ENCODE data around the gene FMN1. TPM values are rescaled to one million over a fixed set of nuclear protein-coding genes. Genes with fewer than 3 reads are reported as not detected.

FMN1 gene
- polyA plus RNA-seq, 1 experiment = 3.7 TPM

GRCh38 chr15:33242165-33242564 lies 47.7 kb upstream of the FMN1 start:
- Histone ChIP-seq H3K9me3 (ENCODE audit: control insufficient read depth, insufficient read depth, low read length) (no peaks in the 10 kb centered on the region), H3K4me3 (ENCODE audit: low read depth, low read length) (no peak overlapping the region), H3K27me3 (ENCODE audit: control insufficient read depth, insufficient read depth, low read length) (peaks cover 19% of the 10 kb centered on the region), H3K27ac (ENCODE audit: low read depth, low read length) (no peak overlapping the region)
- ChIA-PET POLR2A (no interaction called here), CTCF (interaction anchor here (1.0 to 1.3 kb wide), 2 partner anchors 156 to 459 kb away, joined by 3 to 4 read pairs; no protein-coding TSS in a partner anchor)
- TF ChIP-seq, protein P1, sequence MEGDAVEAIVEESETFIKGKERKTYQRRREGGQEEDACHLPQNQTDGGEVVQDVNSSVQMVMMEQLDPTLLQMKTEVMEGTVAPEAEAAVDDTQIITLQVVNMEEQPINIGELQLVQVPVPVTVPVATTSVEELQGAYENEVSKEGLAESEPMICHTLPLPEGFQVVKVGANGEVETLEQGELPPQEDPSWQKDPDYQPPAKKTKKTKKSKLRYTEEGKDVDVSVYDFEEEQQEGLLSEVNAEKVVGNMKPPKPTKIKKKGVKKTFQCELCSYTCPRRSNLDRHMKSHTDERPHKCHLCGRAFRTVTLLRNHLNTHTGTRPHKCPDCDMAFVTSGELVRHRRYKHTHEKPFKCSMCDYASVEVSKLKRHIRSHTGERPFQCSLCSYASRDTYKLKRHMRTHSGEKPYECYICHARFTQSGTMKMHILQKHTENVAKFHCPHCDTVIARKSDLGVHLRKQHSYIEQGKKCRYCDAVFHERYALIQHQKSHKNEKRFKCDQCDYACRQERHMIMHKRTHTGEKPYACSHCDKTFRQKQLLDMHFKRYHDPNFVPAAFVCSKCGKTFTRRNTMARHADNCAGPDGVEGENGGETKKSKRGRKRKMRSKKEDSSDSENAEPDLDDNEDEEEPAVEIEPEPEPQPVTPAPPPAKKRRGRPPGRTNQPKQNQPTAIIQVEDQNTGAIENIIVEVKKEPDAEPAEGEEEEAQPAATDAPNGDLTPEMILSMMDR (IDR thresholded peaks at IDR 0.05; ENCODE audit: low read depth, low read length) = no peak
- DNase-seq (ENCODE audit: low read depth, low spot score) = no peak

GRCh38 chr15:33236841-33237509 lies 42.5 kb upstream of the FMN1 start:
- no peak for DNase-seq (ENCODE audit: low read depth, low spot score)
- POLR2A ChIA-PET = interaction anchor here (0.6 kb wide), 1 partner anchor 64 kb away, joined by 5 read pairs; no protein-coding TSS in a partner anchor
- CTCF ChIA-PET = interaction anchor here (0.6 to 2.3 kb wide), 5 partner anchors 108 to 500 kb away, joined by 3 to 9 read pairs (median 5); no protein-coding TSS in a partner anchor
- H3K27me3 ChIP-seq (ENCODE audit: control insufficient read depth, insufficient read depth, low read length) = peaks cover 9% of the 10 kb centered on the region
- no peaks in the 10 kb centered on the region for H3K9me3 ChIP-seq (ENCODE audit: control insufficient read depth, insufficient read depth, low read length)
- H3K4me3 ChIP-seq (ENCODE audit: low read depth, low read length) = no peak overlapping the region
- H3K27ac ChIP-seq (ENCODE audit: low read depth, low read length) = no peak overlapping the region
- TF ChIP-seq, protein P1 (IDR thresholded peaks at IDR 0.05; ENCODE audit: low read depth, low read length) = no peak

DNA sequence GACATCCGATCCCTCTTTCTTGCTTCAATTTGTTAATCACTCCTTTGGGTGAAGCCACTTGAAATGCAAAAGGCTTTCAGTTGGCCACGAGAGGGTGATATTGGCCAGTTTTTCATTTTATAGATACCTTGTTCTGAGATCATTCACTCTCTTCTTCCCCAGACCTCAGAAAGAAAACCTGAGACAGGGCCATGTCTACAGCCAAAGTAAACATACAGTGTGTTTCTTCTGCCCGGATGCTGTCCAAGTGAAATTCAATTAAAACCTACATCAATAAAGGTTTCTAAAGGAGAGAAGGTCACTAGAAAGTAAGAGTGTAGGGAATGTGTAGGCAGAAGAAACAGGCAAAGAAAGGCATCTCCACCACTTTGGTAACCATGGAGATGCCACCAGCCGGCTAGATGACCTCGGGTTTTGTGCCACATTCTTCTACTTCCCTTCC lies 39.5 kb upstream of the FMN1 start:
- TF ChIP-seq, protein P1 (IDR thresholded peaks at IDR 0.05; ENCODE audit: low read depth, low read length) = peak; percentile 56
- no peak for DNase-seq (ENCODE audit: low read depth, low spot score)
- Histone ChIP-seq H3K27ac (ENCODE audit: low read depth, low read length) (no peak overlapping the region), H3K4me3 (ENCODE audit: low read depth, low read length) (no peak overlapping the region), H3K9me3 (ENCODE audit: control insufficient read depth, insufficient read depth, low read length) (no peaks in the 10 kb centered on the region), H3K27me3 (ENCODE audit: control insufficient read depth, insufficient read depth, low read length) (peaks cover 9% of the 10 kb centered on the region)
- POLR2A ChIA-PET = no interaction called here
- CTCF ChIA-PET = interaction anchor here (1.2 to 2.4 kb wide), 3 partner anchors 148 to 504 kb away, joined by 3 to 23 read pairs (median 7); no protein-coding TSS in a partner anchor

DNA sequence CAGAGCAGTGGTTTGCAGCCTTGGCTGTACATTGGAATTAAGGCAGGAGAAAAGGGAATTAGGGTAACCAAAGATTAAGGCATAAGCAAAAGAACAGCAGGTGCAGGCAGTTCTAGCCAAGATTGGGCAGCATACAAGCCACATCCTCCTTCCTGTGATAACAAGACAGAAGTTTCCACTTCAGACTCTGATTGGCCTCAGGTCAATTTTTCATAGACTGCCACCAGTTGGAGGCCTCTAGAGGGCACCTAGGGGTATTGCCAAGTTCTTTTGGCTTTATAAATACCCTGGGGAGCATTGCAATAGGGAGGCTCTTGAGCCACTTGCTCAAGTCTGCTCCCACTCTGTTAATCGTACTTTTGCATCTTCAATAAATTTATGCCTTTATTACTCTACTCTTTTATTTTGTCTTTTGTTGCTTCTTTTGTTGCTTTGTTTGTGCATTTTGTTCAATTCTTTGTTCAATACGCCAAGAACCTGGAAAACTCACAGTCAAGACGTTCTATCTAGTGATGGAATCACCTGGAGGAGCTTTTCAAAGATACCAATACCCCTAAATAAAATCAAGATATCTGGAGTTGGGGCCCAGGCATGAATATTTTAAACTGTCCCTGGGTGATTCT lies 32.2 kb upstream of the FMN1 start:
- no peaks in the 10 kb centered on the region for H3K9me3 ChIP-seq (ENCODE audit: control insufficient read depth, insufficient read depth, low read length)
- TF ChIP-seq, protein P1 (IDR thresholded peaks at IDR 0.05; ENCODE audit: low read depth, low read length) = peak; percentile 24; the same call in 1 of the 2 replicates
- POLR2A ChIA-PET = no interaction called here
- H3K4me3 ChIP-seq (ENCODE audit: low read depth, low read length) = no peak overlapping the region
- no peak for DNase-seq (ENCODE audit: low read depth, low spot score)
- H3K27ac ChIP-seq (ENCODE audit: low read depth, low read length) = no peak overlapping the region
- H3K27me3 ChIP-seq (ENCODE audit: control insufficient read depth, insufficient read depth, low read length) = peaks cover 5% of the 10 kb centered on the region
- CTCF ChIA-PET = interaction anchor here (1.4 kb wide), 1 partner anchor 26 kb away, joined by 3 read pairs; no protein-coding TSS in a partner anchor

GRCh38 chr15:33218071-33218491 lies 23.6 kb upstream of the FMN1 start:
- TF ChIP-seq, protein P1 (IDR thresholded peaks at IDR 0.05; ENCODE audit: low read depth, low read length) = no peak
- H3K27me3 ChIP-seq (ENCODE audit: control insufficient read depth, insufficient read depth, low read length) = peaks cover 8% of the 10 kb centered on the region
- no peak overlapping the region for H3K4me3 ChIP-seq (ENCODE audit: low read depth, low read length)
- no peak overlapping the region for H3K27ac ChIP-seq (ENCODE audit: low read depth, low read length)
- DNase-seq (ENCODE audit: low read depth, low spot score) = no peak
- POLR2A ChIA-PET = no interaction called here
- no peaks in the 10 kb centered on the region for H3K9me3 ChIP-seq (ENCODE audit: control insufficient read depth, insufficient read depth, low read length)
- CTCF ChIA-PET = interaction anchor here (0.6 to 1.0 kb wide), 2 partner anchors 512 to 1310 kb away, joined by 3 to 6 read pairs; no protein-coding TSS in a partner anchor

Measured in AG04450 (cell line).